Activated CD8-positive, alpha-beta memory T cell treated with anti-CD3 and anti-CD28 coated beads, Interleukin-2, amount 50 U/mL, for 1 hour (primary cell): Measurements from ENCODE around the gene CPEB2.
"Not testable (repeated sequence)": the region's sequence is repeated elsewhere in the genome, so short reads cannot be mapped to it uniquely, and the experiment has no call there.

Source experiments
- DNase-seq: peaks from one replicate; pipeline ENCODE4 v3.0.0-alpha.2; 2020; ENCODE audit errors: extremely low read depth

The CPEB2 gene

GRCh38 chr4:15054541-15054940, 52.3 kb downstream of the CPEB2 start:
- no peak for DNase-seq

GRCh38 chr4:15060213-15060612, 57.9 kb downstream of the CPEB2 start:
- no peak for DNase-seq

- DNase-seq: no peak
Measured at GRCh38 chr4:15063341-15063740, 61.1 kb downstream of the CPEB2 start.

GRCh38 chr4:15065516-15065915, 63.2 kb downstream of the CPEB2 start:
- DNase-seq: no peak

GRCh38 chr4:15066140-15066539, 63.9 kb downstream of the CPEB2 start:
- no peak for DNase-seq

- DNase-seq: no peak
Measured at GRCh38 chr4:15068298-15068697, 66.0 kb downstream of the CPEB2 start.

GRCh38 chr4:15075875-15076274, 73.6 kb downstream of the CPEB2 start:
- DNase-seq: no peak

- no peak for DNase-seq
Measured at GRCh38 chr4:15077969-15078368, 75.7 kb downstream of the CPEB2 start.

GRCh38 chr4:15078682-15079642, 76.7 kb downstream of the CPEB2 start:
- DNase-seq: no peak

GRCh38 chr4:15084780-15085179, 82.5 kb downstream of the CPEB2 start:
- no peak for DNase-seq

GRCh38 chr4:15085762-15086161, 83.5 kb downstream of the CPEB2 start:
- not testable (repeated sequence) for DNase-seq

- DNase-seq: not testable (repeated sequence)
Measured at GRCh38 chr4:15086259-15086658, 84.0 kb downstream of the CPEB2 start.

GRCh38 chr4:15088394-15089035, 86.2 kb downstream of the CPEB2 start:
- no peak for DNase-seq

- DNase-seq: no peak
Measured at GRCh38 chr4:15089979-15090378, 87.7 kb downstream of the CPEB2 start.

GRCh38 chr4:15100380-15100779, 98.1 kb downstream of the CPEB2 start:
- DNase-seq: no peak

- no peak for DNase-seq
Measured at GRCh38 chr4:15100994-15101695, 98.9 kb downstream of the CPEB2 start.

GRCh38 chr4:15104825-15105224, 102.5 kb downstream of the CPEB2 start:
- no peak for DNase-seq

- DNase-seq: no peak
Measured at GRCh38 chr4:15106399-15106798, 104.1 kb downstream of the CPEB2 start.

- DNase-seq: no peak
Measured at GRCh38 chr4:15109600-15109999, 107.3 kb downstream of the CPEB2 start.

GRCh38 chr4:15110120-15110571, 107.9 kb downstream of the CPEB2 start:
- no peak for DNase-seq

GRCh38 chr4:15116509-15117079, 114.3 kb downstream of the CPEB2 start:
- no peak for DNase-seq
